Choroid plexus epithelial cell (primary cell): ENCODE data around the gene MAP3K5.

Experiments used
- DNase-seq: peaks from one replicate; pipeline ENCODE4 v3.0.0-alpha.2; 2010; ENCODE audit warnings: low read depth
- H3K4me3 ChIP-seq: 2 replicates; pipeline ENCODE4 v1.5.1; 2011; ENCODE audit warnings: low read depth, mild to moderate bottlenecking, control low read depth, low read length, moderate library complexity
- CTCF ChIP-seq: conservative IDR thresholded peaks from 2 replicates; pipeline ENCODE4 v1.5.1; 2011; ENCODE audit warnings: low read depth, mild to moderate bottlenecking, control low read depth, inconsistent platforms, low read length, moderate library complexity

The MAP3K5 gene

GRCh38 chr6:136792410-136793262, at the start of gene MAP3K5:
Gene MAP3K5 (minus strand): TSS chr6:136792477. CDS start chr6:136792157, 320 bp downstream.
- peak; percentile 89 for TF ChIP-seq CTCF
- DNase-seq, result peak; percentile 94
- peak within 1 kb of the TSS; percentile 95 for H3K4me3 ChIP-seq

- H3K4me3 ChIP-seq, result no peak overlapping the region
- no peak for TF ChIP-seq CTCF
- no peak for DNase-seq
These were observed 48.2 kb upstream of the MAP3K5 start for GRCh38 chr6:136840276-136841001.

DNA sequence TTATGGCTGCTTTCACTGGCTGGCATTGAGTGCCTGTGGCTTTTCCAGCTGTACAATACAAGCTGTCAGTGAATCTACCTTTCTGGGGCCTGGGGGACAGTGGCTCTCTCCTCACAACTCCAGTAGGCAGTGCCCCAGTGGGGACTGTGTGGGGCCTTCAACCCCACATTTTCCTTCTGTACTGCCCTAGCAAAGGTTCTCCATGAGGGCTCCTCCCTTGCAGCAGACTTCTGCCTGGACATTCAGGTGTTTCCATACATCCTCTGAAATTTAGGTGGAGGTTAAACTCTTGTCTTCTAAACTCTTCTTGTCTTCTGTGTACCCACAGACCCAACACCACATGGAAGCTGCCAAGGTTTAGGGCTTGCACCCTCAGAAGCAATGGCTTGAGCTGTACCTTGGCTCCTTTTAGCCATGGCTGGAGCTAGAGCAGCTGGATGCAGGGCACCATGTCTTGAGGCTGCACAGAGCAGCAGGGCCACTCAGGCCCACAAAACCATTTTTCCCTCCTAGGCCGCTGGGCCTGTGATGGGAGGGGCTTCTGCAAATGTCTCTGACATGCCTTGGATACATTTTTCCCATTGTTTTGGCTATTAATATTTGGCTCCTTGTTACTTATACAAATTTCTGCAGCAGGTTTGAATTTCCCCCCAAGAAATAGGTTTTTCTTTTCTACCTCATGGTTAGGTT, 39.7 kb upstream of the MAP3K5 start:
- no peak for DNase-seq
- TF ChIP-seq CTCF, result no peak
- H3K4me3 ChIP-seq, result no peak overlapping the region

GRCh38 chr6:136826216-136826615, 33.9 kb upstream of the MAP3K5 start:
- DNase-seq, result no peak
- no peak for TF ChIP-seq CTCF
- H3K4me3 ChIP-seq, result no peak overlapping the region

GRCh38 chr6:136823128-136823660, 30.9 kb upstream of the MAP3K5 start:
- DNase-seq, result no peak
- H3K4me3 ChIP-seq, result peak overlapping the region; percentile 82
- TF ChIP-seq CTCF, result no peak

- TF ChIP-seq CTCF, result peak; percentile 81
- DNase-seq, result peak; percentile 96
- peak within 1 kb of the TSS; percentile 82 for H3K4me3 ChIP-seq
These were observed 30.3 kb upstream of the MAP3K5 start, which contains the start of gene PEX7 for GRCh38 chr6:136822376-136823127. Gene PEX7 (plus strand): TSS chr6:136822592. CDS start chr6:136822666, 74 bp downstream.
